K562 (cell line): Measurements from ENCODE around the gene B4GALT4. TPM values are rescaled to one million over a fixed set of nuclear protein-coding genes. Genes with fewer than 3 reads are reported as not detected.

Experiments
- DPF2 ChIP-seq: fragments of 450-650 bp; IDR thresholded peaks from 2 replicates; pipeline ENCODE4 v1.6.1; 2016
- GABPA ChIP-seq: fragments of 200-800 bp; sonication (Bioruptor generic); conservative IDR thresholded peaks from 2 replicates; pipeline ENCODE4 v1.6.1; 2016; ENCODE audit warnings: low read depth, missing genetic modification characterization, missing compliant biosample characterization
- HDAC6 ChIP-seq: IDR thresholded peaks from 2 replicates; pipeline ENCODE4 v1.6.1; 2012; ENCODE audit warnings: low read depth, mild to moderate bottlenecking, control low read depth, inconsistent platforms, low read length, moderate library complexity
- NR4A1 ChIP-seq, 2 experiments: fragments of 250-450 bp in 1 of 2; fragments of 450-650 bp in 1 of 2; sonication (Bioruptor Pico) in 1 of 2; IDR thresholded peaks; 2 replicates each; pipeline versions ENCODE4 v1.4.0 to v1.6.1; 2016 to 2020; ENCODE audit warnings: mild to moderate bottlenecking in 2 of 2, missing compliant biosample characterization in 1 of 2, missing genetic modification characterization in 1 of 2, moderate library complexity in 1 of 2
- POLR3A ChIP-seq: IDR thresholded peaks from 2 replicates; pipeline ENCODE4 v1.6.1; 2011; ENCODE audit warnings: borderline replicate concordance, mild to moderate bottlenecking, moderate library complexity; ENCODE audit not compliant: insufficient read length, insufficient read depth; ENCODE audit errors: extremely low read depth
- PPARD ChIP-seq: fragments of 250-450 bp; sonication (Bioruptor Pico); IDR thresholded peaks from 2 replicates; pipeline ENCODE4 v1.8.0; 2022; ENCODE audit warnings: inconsistent platforms, mild to moderate bottlenecking, moderate library complexity
- RBM14 ChIP-seq: fragments of 200-400 bp; formaldehyde crosslinking; IDR thresholded peaks from 2 replicates; pipeline ENCODE4 v1.6.1; 2018; ENCODE audit warnings: low read depth, mild to moderate bottlenecking, low read length, moderate library complexity, borderline replicate concordance; ENCODE audit not compliant: insufficient read depth
- RBM34 ChIP-seq: fragments of 200-400 bp; formaldehyde crosslinking; IDR thresholded peaks from 2 replicates; pipeline ENCODE4 v1.6.1; 2018; ENCODE audit warnings: low read length, borderline replicate concordance; ENCODE audit not compliant: insufficient read depth
- YY1 ChIP-seq, 3 experiments: IDR thresholded peaks; 2 replicates each; pipeline ENCODE4 v1.6.1; 2011; ENCODE audit warnings: low read length in 2 of 3, mild to moderate bottlenecking in 2 of 3, moderate library complexity in 2 of 3, borderline replicate concordance in 1 of 3, control low read depth in 1 of 3, low read depth in 1 of 3; ENCODE audit not compliant: insufficient read depth in 3 of 3, insufficient replicate concordance in 2 of 3, control insufficient read depth in 1 of 3, insufficient read length in 1 of 3; ENCODE audit errors: extremely low read depth in 1 of 3
- ZNF224 ChIP-seq: sonication (generic); formaldehyde crosslinking; IDR thresholded peaks from 2 replicates; pipeline ENCODE4 v1.8.0; 2022; ENCODE audit warnings: mild to moderate bottlenecking, missing genetic modification reagents
- ZNF77 ChIP-seq: fragments of 250-450 bp; sonication (Bioruptor Pico); IDR thresholded peaks from 2 replicates; pipeline ENCODE4 v1.5.0; 2020
- polyA plus RNA-seq, 8 experiments: library from polyadenylated mRNA; depleted of rRNA in 4 of 8; stranded (reverse) in 5 of 8; unstranded in 3 of 8; fragments of >200 nt; fragmentation: Nextera tagmentation in 2 of 8; fragmentation: Illumina TruSeq in 1 of 8; extraction: Ambion mirVana in 2 of 8; extraction: Trizol in 1 of 8; gene quantifications; 2 replicates each; pipeline versions ENCODE4 v1.2.1 to v1.2.3, GENCODE V29; 2011 to 2014; ENCODE audit warnings: inconsistent platforms in 1 of 8, missing spikeins in 1 of 8
- total RNA-seq, 7 experiments: library from RNA; depleted of rRNA in 6 of 7; stranded (reverse); fragments of >200 nt in 6 of 7; fragmentation: Illumina TruSeq in 2 of 7; extraction: Trizol in 2 of 7; gene quantifications; 2 replicates each; pipeline versions ENCODE4 v1.2.1 to v1.2.3, GENCODE V29; 2011 to 2021; ENCODE audit warnings: low replicate concordance in 1 of 7
- TF ChIP-seq, protein P1 (sequence below): fragments of 250-450 bp; sonication (Bioruptor Pico); IDR thresholded peaks from 2 replicates; pipeline ENCODE4 v1.5.0; 2021; ENCODE audit warnings: mild to moderate bottlenecking, moderate library complexity
- TF ChIP-seq, protein P2 (sequence below), 2 experiments: fragments of 450-650 bp; IDR thresholded peaks; 2 replicates each; pipeline ENCODE4 v1.6.1; 2016
- TF ChIP-seq, protein P3 (sequence below): sonication (generic); IDR thresholded peaks from 2 replicates; pipeline ENCODE4 v1.6.1; 2016

Gene B4GALT4
- total and polyA plus RNA-seq, 9 of the 15 experiments (the other 6 are each of a cell fraction or from before 2014, with no cell fraction given): 8.2 to 17.8 (median 12.2) TPM

DNA sequence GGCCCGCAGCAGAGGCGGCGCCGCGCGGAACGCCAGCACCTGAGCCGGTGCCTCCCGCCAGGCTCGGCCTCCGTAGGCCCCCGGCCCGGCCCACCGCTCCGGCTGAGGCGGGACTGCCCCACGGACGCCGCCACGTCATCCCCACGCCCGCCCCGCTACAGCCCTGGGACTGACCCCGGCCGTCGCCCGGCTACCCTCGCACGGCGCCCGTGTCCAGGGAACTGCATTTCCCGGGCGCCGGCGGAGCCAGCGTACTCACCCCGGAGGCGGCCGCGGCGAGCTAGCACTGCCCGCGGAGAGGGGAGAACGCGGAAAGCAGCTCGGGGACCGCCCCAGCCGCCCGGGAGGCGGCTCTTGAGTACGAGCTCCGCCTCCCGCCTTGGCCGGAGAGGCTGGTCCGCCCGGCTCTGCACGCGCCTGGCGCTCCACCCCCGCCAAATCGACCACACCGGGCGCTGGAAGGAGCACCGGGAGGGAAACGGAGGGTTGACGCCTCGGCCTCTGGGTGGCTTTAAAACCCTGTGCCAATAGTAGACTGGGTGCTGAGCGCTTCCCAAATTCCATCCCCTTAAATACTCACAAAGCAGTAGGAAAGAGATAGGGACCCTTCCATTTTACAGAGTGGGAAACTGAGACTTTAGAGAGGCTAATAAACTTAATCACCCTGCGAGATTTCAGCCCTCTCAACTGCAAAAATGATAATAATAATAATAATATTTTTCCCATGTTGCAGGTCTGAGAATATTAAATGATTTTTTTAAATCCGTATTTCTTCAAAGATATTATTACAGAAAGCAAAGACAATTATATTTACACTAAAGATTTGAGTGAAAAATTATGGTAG is at the start of gene B4GALT4 (continued):
- TF ChIP-seq, protein P1, sequence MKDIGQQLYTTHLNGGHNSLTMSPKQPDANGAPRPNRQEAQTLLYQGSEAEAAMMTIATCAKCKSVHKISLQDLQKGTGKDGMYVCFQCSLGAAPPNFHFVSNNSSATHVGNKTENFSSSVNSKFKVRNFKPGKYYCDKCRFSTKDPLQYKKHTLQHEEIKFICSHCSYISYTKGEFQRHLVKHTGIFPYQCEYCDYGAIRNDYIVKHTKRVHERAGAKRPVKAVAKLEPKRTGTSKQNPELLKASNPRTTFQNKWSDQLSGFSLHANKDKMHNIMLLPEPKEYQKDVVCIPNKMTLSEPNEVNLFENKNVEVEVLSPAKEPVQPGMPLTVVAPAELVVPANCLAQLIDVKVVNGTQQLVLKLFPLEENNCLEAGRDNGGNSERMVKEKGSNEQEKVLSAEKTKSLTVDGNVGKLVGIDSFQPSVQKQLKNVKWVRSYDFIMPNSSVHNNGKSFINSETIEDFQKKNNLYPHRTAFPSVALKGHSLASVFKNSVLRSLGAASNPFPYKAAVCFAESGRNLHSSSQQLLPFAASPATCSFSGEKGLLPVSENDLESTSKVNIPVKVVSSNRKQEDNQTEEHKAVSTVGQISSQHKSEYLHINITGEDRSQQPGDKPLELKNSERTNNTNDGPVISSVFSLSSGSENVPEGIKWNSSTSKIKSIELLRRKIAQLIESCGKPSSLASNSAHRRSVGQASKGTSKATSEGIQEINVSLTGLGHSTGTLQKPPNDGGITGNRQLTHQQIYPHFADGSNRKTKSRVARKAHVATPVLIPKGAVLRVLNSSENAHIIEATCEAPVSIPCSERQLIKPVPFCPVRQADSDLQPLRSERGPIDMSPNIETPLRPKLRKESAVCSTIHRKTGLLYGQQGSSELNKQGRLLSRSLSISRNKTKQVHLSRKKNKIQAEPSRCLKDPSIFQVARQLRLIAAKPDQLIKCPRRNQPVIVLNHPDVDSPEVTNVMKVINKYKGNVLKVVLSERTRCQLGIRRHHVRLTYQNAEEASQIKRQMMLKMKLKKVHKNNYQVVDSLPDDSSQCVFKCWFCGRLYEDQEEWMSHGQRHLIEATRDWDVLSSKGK: no peak
- TF ChIP-seq RBM34 (no peak), PPARD (CRISPR knock-in tag) (no peak), GABPA (tag) (no peak), ZNF224 (CRISPR knock-in tag) (no peak), HDAC6 (no peak), RBM14 (no peak), ZNF77 (CRISPR knock-in tag) (no peak), NR4A1 (CRISPR knock-in tag; IDR thresholded peaks at IDR 0.05) (no peak), NR4A1 (tag; IDR thresholded peaks at IDR 0.05) (no peak), POLR3A (no peak), YY1 (IDR thresholded peaks at IDR 0.05; ENCODE audit: borderline replicate concordance in 1 of 3, control insufficient read depth in 1 of 3, extremely low read depth in 1 of 3, insufficient read depth in 3 of 3, insufficient read length in 1 of 3, insufficient replicate concordance in 2 of 3, low read depth in 1 of 3, low read length in 2 of 3) (peak in 1 of 3 experiments; percentile 19), DPF2 (no peak)
- TF ChIP-seq, protein P2, sequence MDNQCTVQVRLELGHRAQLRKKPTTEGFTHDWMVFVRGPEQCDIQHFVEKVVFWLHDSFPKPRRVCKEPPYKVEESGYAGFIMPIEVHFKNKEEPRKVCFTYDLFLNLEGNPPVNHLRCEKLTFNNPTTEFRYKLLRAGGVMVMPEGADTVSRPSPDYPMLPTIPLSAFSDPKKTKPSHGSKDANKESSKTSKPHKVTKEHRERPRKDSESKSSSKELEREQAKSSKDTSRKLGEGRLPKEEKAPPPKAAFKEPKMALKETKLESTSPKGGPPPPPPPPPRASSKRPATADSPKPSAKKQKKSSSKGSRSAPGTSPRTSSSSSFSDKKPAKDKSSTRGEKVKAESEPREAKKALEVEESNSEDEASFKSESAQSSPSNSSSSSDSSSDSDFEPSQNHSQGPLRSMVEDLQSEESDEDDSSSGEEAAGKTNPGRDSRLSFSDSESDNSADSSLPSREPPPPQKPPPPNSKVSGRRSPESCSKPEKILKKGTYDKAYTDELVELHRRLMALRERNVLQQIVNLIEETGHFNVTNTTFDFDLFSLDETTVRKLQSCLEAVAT (IDR thresholded peaks at IDR 0.05): no peak
- TF ChIP-seq, protein P3, sequence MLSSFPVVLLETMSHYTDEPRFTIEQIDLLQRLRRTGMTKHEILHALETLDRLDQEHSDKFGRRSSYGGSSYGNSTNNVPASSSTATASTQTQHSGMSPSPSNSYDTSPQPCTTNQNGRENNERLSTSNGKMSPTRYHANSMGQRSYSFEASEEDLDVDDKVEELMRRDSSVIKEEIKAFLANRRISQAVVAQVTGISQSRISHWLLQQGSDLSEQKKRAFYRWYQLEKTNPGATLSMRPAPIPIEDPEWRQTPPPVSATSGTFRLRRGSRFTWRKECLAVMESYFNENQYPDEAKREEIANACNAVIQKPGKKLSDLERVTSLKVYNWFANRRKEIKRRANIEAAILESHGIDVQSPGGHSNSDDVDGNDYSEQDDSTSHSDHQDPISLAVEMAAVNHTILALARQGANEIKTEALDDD: no peak
